ENCODE measurements around the gene LDLRAD3. TPM values are rescaled to one million over a fixed set of nuclear protein-coding genes. Genes with fewer than 3 reads are reported as not detected.

Gene LDLRAD3
- total RNA-seq, 1 donor from 2014 or later = 19.6 TPM

DNA sequence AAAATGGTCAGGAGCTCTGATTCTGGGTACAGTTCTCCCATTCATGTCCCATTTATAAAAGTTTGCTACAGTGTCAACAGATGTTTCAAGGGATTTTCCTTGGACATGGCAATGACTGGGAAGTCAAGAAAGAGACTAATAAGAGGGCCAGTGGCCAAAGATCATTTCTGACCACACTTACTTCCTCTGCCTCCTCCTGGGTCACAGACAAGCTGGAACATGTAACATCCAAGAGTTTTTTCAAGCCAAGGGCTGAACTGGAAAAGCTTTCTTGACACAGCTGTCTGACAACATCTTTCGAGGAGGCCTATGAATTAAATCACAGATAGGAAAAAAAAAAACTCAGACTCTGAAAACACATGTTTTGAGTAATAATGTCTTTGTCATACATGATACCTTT is 336.7 kb downstream of the LDLRAD3 start:
- Mint-ChIP-seq H3K4me1 (ENCODE audit: low read depth) (peaks cover 9% of the 10 kb centered on the region), H3K27me3 (no peaks in the 10 kb centered on the region), H3K4me3 (ENCODE audit: low read depth) (no peak overlapping the region), H3K27ac (no peak overlapping the region), H3K9me3 (ENCODE audit: low read depth) (peaks cover 18% of the 10 kb centered on the region), H3K36me3 (ENCODE audit: insufficient read depth) (peaks cover 13% of the 10 kb centered on the region)
- DNase-seq (ENCODE audit: low spot score, unreplicated experiment) = no peak
- TF ChIP-seq, protein P1, sequence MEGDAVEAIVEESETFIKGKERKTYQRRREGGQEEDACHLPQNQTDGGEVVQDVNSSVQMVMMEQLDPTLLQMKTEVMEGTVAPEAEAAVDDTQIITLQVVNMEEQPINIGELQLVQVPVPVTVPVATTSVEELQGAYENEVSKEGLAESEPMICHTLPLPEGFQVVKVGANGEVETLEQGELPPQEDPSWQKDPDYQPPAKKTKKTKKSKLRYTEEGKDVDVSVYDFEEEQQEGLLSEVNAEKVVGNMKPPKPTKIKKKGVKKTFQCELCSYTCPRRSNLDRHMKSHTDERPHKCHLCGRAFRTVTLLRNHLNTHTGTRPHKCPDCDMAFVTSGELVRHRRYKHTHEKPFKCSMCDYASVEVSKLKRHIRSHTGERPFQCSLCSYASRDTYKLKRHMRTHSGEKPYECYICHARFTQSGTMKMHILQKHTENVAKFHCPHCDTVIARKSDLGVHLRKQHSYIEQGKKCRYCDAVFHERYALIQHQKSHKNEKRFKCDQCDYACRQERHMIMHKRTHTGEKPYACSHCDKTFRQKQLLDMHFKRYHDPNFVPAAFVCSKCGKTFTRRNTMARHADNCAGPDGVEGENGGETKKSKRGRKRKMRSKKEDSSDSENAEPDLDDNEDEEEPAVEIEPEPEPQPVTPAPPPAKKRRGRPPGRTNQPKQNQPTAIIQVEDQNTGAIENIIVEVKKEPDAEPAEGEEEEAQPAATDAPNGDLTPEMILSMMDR (IDR thresholded peaks at IDR 0.05; ENCODE audit: unreplicated experiment) = no peak

Small RNA genes within 50 kb of the gene (microRNA-seq; reads per million reads assigned to microRNA genes)
- not detected for gene MIR3973 (ENCODE audit: borderline number of aligned reads, unreplicated experiment)

Measured in progenitor cell of endocrine pancreas (in vitro differentiated cells).